Endothelial cell of umbilical vein (primary cell): ENCODE data around the gene SYTL3. TPM values are rescaled to one million over a fixed set of nuclear protein-coding genes. Genes with fewer than 3 reads are reported as not detected.
"Not testable (repeated sequence)": the region's sequence is repeated elsewhere in the genome, so short reads cannot be mapped to it uniquely, and the experiment has no call there.

ENCODE experiments used
- BruUV-seq: library from RNA; stranded (reverse); fragments of 400-500 nt; replicated peaks from 2 replicates; lab custom pipeline; 2021; lab: Mats Ljungman, UMichigan
- CTCF ChIA-PET: fragments of 300-600, 350-600 bp; sonication (Branson Sonifier 250); formaldehyde crosslinking; loops from one replicate; lab custom pipeline; 2021; ENCODE audit warnings: antibody characterized with exemption, inconsistent platforms; lab: Charles Lee
- POLR2A ChIA-PET: fragments of 300-600, 350-600 bp; sonication (Branson Sonifier 250); formaldehyde crosslinking; loops from one replicate; lab custom pipeline; 2021; ENCODE audit warnings: antibody characterized with exemption, inconsistent platforms; lab: Charles Lee
- DNase-seq: peaks from one replicate; pipeline ENCODE4 v3.0.0-alpha.2; 2011; ENCODE audit warnings: low read depth, low spot score
- FAIRE-seq: peaks from 2 replicates; lab custom pipeline; 2011; peaks lifted over from hg19 to GRCh38; lab: Jason Lieb, UNC
- H2AFZ ChIP-seq: 2 replicates; pipeline ENCODE4 v1.6.0; 2012; ENCODE audit warnings: low read depth, low read length, control low read depth, inconsistent platforms
- H3K27ac ChIP-seq: 2 replicates; pipeline ENCODE4 v1.5.1; 2011; ENCODE audit warnings: low read depth, mild to moderate bottlenecking, control low read depth, low read length, moderate library complexity; ENCODE audit not compliant: insufficient read depth
- H3K27me3 ChIP-seq, 2 experiments: 2 replicates each; pipeline versions ENCODE4 v1.6.0 to v1.6.1; 2011; ENCODE audit warnings: low read length in 2 of 2, mixed read lengths in 1 of 2; ENCODE audit not compliant: control insufficient read depth in 2 of 2, insufficient read depth in 2 of 2
- H3K36me3 ChIP-seq, 2 experiments: 2 replicates in 1 of 2; 3 replicates in 1 of 2; pipeline ENCODE4 v1.5.1; 2011; ENCODE audit warnings: low read length in 2 of 2, mild to moderate bottlenecking in 1 of 2, moderate library complexity in 1 of 2; ENCODE audit not compliant: control insufficient read depth in 2 of 2, insufficient read depth in 2 of 2; ENCODE audit errors: extremely low read depth in 1 of 2
- H3K4me1 ChIP-seq: 3 replicates; pipeline ENCODE4 v1.5.1; 2011; ENCODE audit warnings: mild to moderate bottlenecking, low read length; ENCODE audit not compliant: control insufficient read depth, insufficient read depth; ENCODE audit errors: extremely low read depth
- H3K4me2 ChIP-seq: 2 replicates; pipeline ENCODE4 v1.6.1; 2011; ENCODE audit warnings: low read length, control low read depth, mixed read lengths; ENCODE audit not compliant: insufficient read depth
- H3K4me3 ChIP-seq, 3 experiments: fragments of 200-600 bp in 1 of 3; sonication (generic), shearing (Covaris generic) in 1 of 3; replicated peaks in 1 of 3; 2 replicates each; pipeline ENCODE4 v1.5.1; 2011 to 2016; ENCODE audit warnings: control low read depth in 3 of 3, low read length in 3 of 3, mild to moderate bottlenecking in 2 of 3, inconsistent platforms in 1 of 3, low read depth in 1 of 3, moderate library complexity in 1 of 3; ENCODE audit not compliant: insufficient read depth in 1 of 3
- H3K79me2 ChIP-seq: 2 replicates; pipeline ENCODE4 v1.6.0; 2012; ENCODE audit warnings: low read length, inconsistent platforms; ENCODE audit not compliant: control insufficient read depth, insufficient read depth
- H3K9ac ChIP-seq: replicated peaks from 2 replicates; pipeline ENCODE3; 2011; ENCODE audit warnings: low read length, control low read depth; ENCODE audit not compliant: insufficient read depth; ENCODE audit errors: extremely low read depth
- H3K9me1 ChIP-seq: replicated peaks from 3 replicates; pipeline ENCODE4 v1.6.0; 2011; ENCODE audit warnings: mild to moderate bottlenecking, low read length; ENCODE audit not compliant: control insufficient read depth, insufficient read depth; ENCODE audit errors: extremely low read depth
- H3K9me3 ChIP-seq: replicated peaks from 2 replicates; pipeline ENCODE4 v1.5.1; 2012; ENCODE audit warnings: low read length, inconsistent platforms; ENCODE audit not compliant: control insufficient read depth, insufficient read depth
- H4K20me1 ChIP-seq: replicated peaks from 2 replicates; pipeline ENCODE3; 2011; ENCODE audit warnings: mild to moderate bottlenecking, low read length; ENCODE audit not compliant: control insufficient read depth, insufficient read depth; ENCODE audit errors: extremely low read depth
- EZH2 ChIP-seq: IDR thresholded peaks from 2 replicates; pipeline ENCODE4 v1.6.1; 2012; ENCODE audit warnings: borderline replicate concordance, low read depth, mild to moderate bottlenecking, moderate library complexity, low read length, inconsistent platforms; ENCODE audit not compliant: severe bottlenecking
- FOS ChIP-seq: IDR thresholded peaks from 2 replicates; pipeline ENCODE4 v1.6.1; 2011; ENCODE audit warnings: mild to moderate bottlenecking, low read length, moderate library complexity, borderline replicate concordance; ENCODE audit not compliant: insufficient read depth
- JUN ChIP-seq: IDR thresholded peaks from 2 replicates; pipeline ENCODE4 v1.6.1; 2011; ENCODE audit warnings: borderline replicate concordance, low read depth; ENCODE audit not compliant: insufficient read length, insufficient read depth
- MAX ChIP-seq: IDR thresholded peaks from 2 replicates; pipeline ENCODE4 v1.6.1; 2011; ENCODE audit not compliant: insufficient read depth, insufficient read length
- POLR2A ChIP-seq: IDR thresholded peaks from 2 replicates; pipeline ENCODE4 v1.6.1; 2012; ENCODE audit warnings: low read depth, mild to moderate bottlenecking, control low read depth, low read length
- POLR2AphosphoS5 ChIP-seq: IDR thresholded peaks from 2 replicates; pipeline ENCODE4 v1.6.1; 2012; ENCODE audit warnings: low read depth, mild to moderate bottlenecking, control low read depth, low read length, moderate library complexity; ENCODE audit not compliant: insufficient read depth
- dilution Hi-C: fragments of 300-500 bp; cut with MboI; formaldehyde crosslinking; loops from one replicate; pipeline ENCODE4 v1.15.0; 2019; ENCODE audit warnings: low sequenced_read_pairs; ENCODE audit not compliant: extremely low pct_ligation_motif_present
- intact Hi-C: fragments of 100-400 bp; cut with micrococcal nuclease; formaldehyde crosslinking; loops from one replicate; pipeline ENCODE4 v1.10.0; 2022
- polyA plus RNA-seq, 4 experiments: library from polyadenylated mRNA; depleted of rRNA in 3 of 4; stranded (reverse) in 3 of 4; unstranded in 1 of 4; fragments of >200 nt; gene quantifications; 2 replicates each; pipeline versions ENCODE4 v1.2.1 to v1.2.3, GENCODE V29; 2011 to 2012; ENCODE audit warnings: missing spikeins in 1 of 4
- total RNA-seq: library from RNA; stranded (reverse); gene quantifications from 2 replicates; pipeline ENCODE4 v1.2.3, GENCODE V29; 2021
- TF ChIP-seq, protein P1 (sequence below), 2 donors: IDR thresholded peaks; 1 replicate in 1 of 2; 2 replicates in 1 of 2; pipeline ENCODE4 v1.5.1; 2011; ENCODE audit warnings: low read length in 2 of 2, mild to moderate bottlenecking in 2 of 2, moderate library complexity in 2 of 2, control low read depth in 1 of 2, inconsistent platforms in 1 of 2, low read depth in 1 of 2; ENCODE audit not compliant: insufficient read depth in 1 of 2; ENCODE audit errors: extremely low read depth in 1 of 2

Gene SYTL3
- total and polyA plus RNA-seq, 2 donors (not counting 3 experiments of a cell fraction or from before 2014, with no cell fraction given), result 0.59 to 0.77 TPM

GRCh38 chr6:158611541-158612370 is 38.1 kb upstream of the SYTL3 start:
- H2AFZ ChIP-seq, result no peak overlapping the region
- no peak overlapping the region for H3K4me2 ChIP-seq
- H3K9ac ChIP-seq, result no peak overlapping the region
- peaks cover 11 to 31% of the 10 kb centered on the region in 2 experiments for H3K36me3 ChIP-seq
- no peaks in the 10 kb centered on the region for H3K4me1 ChIP-seq
- no peaks in the 10 kb centered on the region for H3K79me2 ChIP-seq
- H3K27me3 ChIP-seq, result no peaks in the 10 kb centered on the region
- H3K4me3 ChIP-seq, result no peak overlapping the region
- DNase-seq, result no peak
- no peaks in the 10 kb centered on the region for H3K9me1 ChIP-seq
- no peaks in the 10 kb centered on the region for H3K9me3 ChIP-seq
- no peaks in the 10 kb centered on the region for H4K20me1 ChIP-seq
- intact Hi-C loops (no loop called here), dilution Hi-C loops (no loop called here)
- TF ChIP-seq EZH2, result no peak
- TF ChIP-seq, protein P1, sequence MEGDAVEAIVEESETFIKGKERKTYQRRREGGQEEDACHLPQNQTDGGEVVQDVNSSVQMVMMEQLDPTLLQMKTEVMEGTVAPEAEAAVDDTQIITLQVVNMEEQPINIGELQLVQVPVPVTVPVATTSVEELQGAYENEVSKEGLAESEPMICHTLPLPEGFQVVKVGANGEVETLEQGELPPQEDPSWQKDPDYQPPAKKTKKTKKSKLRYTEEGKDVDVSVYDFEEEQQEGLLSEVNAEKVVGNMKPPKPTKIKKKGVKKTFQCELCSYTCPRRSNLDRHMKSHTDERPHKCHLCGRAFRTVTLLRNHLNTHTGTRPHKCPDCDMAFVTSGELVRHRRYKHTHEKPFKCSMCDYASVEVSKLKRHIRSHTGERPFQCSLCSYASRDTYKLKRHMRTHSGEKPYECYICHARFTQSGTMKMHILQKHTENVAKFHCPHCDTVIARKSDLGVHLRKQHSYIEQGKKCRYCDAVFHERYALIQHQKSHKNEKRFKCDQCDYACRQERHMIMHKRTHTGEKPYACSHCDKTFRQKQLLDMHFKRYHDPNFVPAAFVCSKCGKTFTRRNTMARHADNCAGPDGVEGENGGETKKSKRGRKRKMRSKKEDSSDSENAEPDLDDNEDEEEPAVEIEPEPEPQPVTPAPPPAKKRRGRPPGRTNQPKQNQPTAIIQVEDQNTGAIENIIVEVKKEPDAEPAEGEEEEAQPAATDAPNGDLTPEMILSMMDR (IDR thresholded peaks at IDR 0.05; ENCODE audit: extremely low read depth in 1 of 2, insufficient read depth in 1 of 2, low read depth in 1 of 2, low read length in 2 of 2), result no peak
- no peak for TF ChIP-seq MAX
- TF ChIP-seq POLR2AphosphoS5, result no peak
- TF ChIP-seq POLR2A, result no peak
- TF ChIP-seq JUN, result no peak
- no peak for TF ChIP-seq FOS
- ChIA-PET POLR2A (no interaction called here), CTCF (interaction anchor here (0.8 to 1.1 kb wide), 3 partner anchors 80 to 397 kb away, joined by 3 read pairs; no protein-coding TSS in a partner anchor)
- no peak overlapping the region for H3K27ac ChIP-seq
- FAIRE-seq, result no peak
- BruUV-seq, result no TSS peak

DNA sequence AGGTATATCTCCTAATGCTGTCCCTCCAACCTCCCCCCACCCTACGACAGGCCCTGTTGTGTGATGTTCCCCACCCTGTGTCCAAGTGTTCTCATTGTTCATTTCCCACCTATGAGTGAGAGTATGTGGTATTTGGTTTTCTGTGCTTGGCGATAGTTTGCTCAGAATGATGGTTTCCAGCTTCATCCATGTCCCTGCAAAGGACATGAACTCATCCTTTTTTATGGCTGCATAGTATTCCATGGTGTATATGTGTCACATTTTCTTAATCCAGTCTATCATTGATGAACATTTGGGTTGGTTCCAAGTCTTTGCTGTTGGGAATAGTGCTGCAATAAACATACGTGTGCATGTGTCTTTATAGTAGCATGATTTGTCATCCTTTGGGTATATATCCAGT is 35.2 kb upstream of the SYTL3 start:
- FAIRE-seq, H3K27me3 ChIP-seq, intact Hi-C loops, H3K4me1 ChIP-seq, H3K27ac ChIP-seq, H4K20me1 ChIP-seq, POLR2A ChIA-PET, CTCF ChIA-PET, DNase-seq, H3K4me3 ChIP-seq, H3K9me1 ChIP-seq, H3K4me2 ChIP-seq, H3K9ac ChIP-seq, BruUV-seq, H2AFZ ChIP-seq, H3K9me3 ChIP-seq, dilution Hi-C loops, H3K79me2 ChIP-seq: not testable (repeated sequence)
- H3K36me3 ChIP-seq, result peaks cover 11 to 12% of the 10 kb centered on the region in 2 experiments

GRCh38 chr6:158618289-158618688 is 31.6 kb upstream of the SYTL3 start:
- H3K9me3 ChIP-seq, H4K20me1 ChIP-seq, H3K9ac ChIP-seq, H3K4me2 ChIP-seq, H3K27ac ChIP-seq, H2AFZ ChIP-seq, intact Hi-C loops, DNase-seq, BruUV-seq, POLR2A ChIA-PET, H3K9me1 ChIP-seq, H3K4me3 ChIP-seq, dilution Hi-C loops, H3K36me3 ChIP-seq, H3K27me3 ChIP-seq, H3K79me2 ChIP-seq, H3K4me1 ChIP-seq: not testable (repeated sequence)
- CTCF ChIA-PET, result interaction anchor here (1.6 kb wide), 1 partner anchor 73 kb away, joined by 3 read pairs; no protein-coding TSS in a partner anchor
- peak; percentile 28 for FAIRE-seq
